Memory B cell (primary cell): ENCODE data around the gene ADPRS.

Experiments used
- ATAC-seq: fragments of 150-1000 bp; cut with Tn5 transposase; 2 replicates; pipeline ENCODE4 v1.10.0; 2021; ENCODE audit warnings: low read depth, mild to moderate bottlenecking, moderate library complexity
- DNase-seq, 2 donors: peaks; one replicate each; pipeline ENCODE4 v3.0.0; 2022; ENCODE audit warnings: low spot score in 2 of 2
- H3K27ac Mint-ChIP-seq: one replicate; pipeline ENCODE4 v1.8.0; 2022; ENCODE audit warnings: mild to moderate bottlenecking, moderate library complexity, mixed read lengths
- H3K27me3 Mint-ChIP-seq: one replicate; pipeline ENCODE4 v1.8.0; 2022; ENCODE audit warnings: mixed read lengths
- H3K36me3 Mint-ChIP-seq: one replicate; pipeline ENCODE4 v1.8.0; 2022; ENCODE audit warnings: mild to moderate bottlenecking, mixed read lengths
- H3K4me1 Mint-ChIP-seq: one replicate; pipeline ENCODE4 v1.8.0; 2022; ENCODE audit warnings: mixed read lengths
- H3K4me3 Mint-ChIP-seq: one replicate; pipeline ENCODE4 v1.8.0; 2022; ENCODE audit warnings: mild to moderate bottlenecking, moderate library complexity, mixed read lengths
- H3K9me3 Mint-ChIP-seq: one replicate; pipeline ENCODE4 v1.8.0; 2022; ENCODE audit warnings: mixed read lengths

Gene ADPRS

GRCh38 chr1:36109041-36109679, 20.5 kb downstream of the ADPRS start:
- ATAC-seq (no peak), DNase-seq (no peak)
- H3K4me1 Mint-ChIP-seq, result peaks cover 4% of the 10 kb centered on the region

GRCh38 chr1:36111151-36111550, 22.5 kb downstream of the ADPRS start:
- ATAC-seq, result no peak
- peaks cover 7% of the 10 kb centered on the region for H3K27me3 Mint-ChIP-seq
- no peaks in the 10 kb centered on the region for H3K9me3 Mint-ChIP-seq
- peak overlapping the region; percentile 1 for H3K27ac Mint-ChIP-seq
- no peak overlapping the region for H3K4me3 Mint-ChIP-seq
- peaks cover 4% of the 10 kb centered on the region for H3K4me1 Mint-ChIP-seq
- no peak for DNase-seq
- H3K36me3 Mint-ChIP-seq, result no peaks in the 10 kb centered on the region

More at GRCh38 chr1:36109041-36109679, 20.5 kb downstream of the ADPRS start:
- no peaks in the 10 kb centered on the region for H3K9me3 Mint-ChIP-seq
- no peaks in the 10 kb centered on the region for H3K36me3 Mint-ChIP-seq
- H3K4me3 Mint-ChIP-seq, result no peak overlapping the region
- no peak overlapping the region for H3K27ac Mint-ChIP-seq
- H3K27me3 Mint-ChIP-seq, result peaks cover 5% of the 10 kb centered on the region

GRCh38 chr1:36112823-36113222, 24.1 kb downstream of the ADPRS start:
- no peak overlapping the region for H3K4me3 Mint-ChIP-seq
- no peaks in the 10 kb centered on the region for H3K9me3 Mint-ChIP-seq
- DNase-seq (no peak), ATAC-seq (no peak)
- H3K36me3 Mint-ChIP-seq, result no peaks in the 10 kb centered on the region
- peaks cover 7% of the 10 kb centered on the region for H3K27me3 Mint-ChIP-seq
- no peak overlapping the region for H3K27ac Mint-ChIP-seq
- peaks cover 4% of the 10 kb centered on the region for H3K4me1 Mint-ChIP-seq

GRCh38 chr1:36114371-36114770, 25.7 kb downstream of the ADPRS start:
- no peaks in the 10 kb centered on the region for H3K9me3 Mint-ChIP-seq
- H3K27ac Mint-ChIP-seq, result no peak overlapping the region
- DNase-seq (no peak), ATAC-seq (no peak)
- H3K27me3 Mint-ChIP-seq, result peaks cover 7% of the 10 kb centered on the region
- no peak overlapping the region for H3K4me3 Mint-ChIP-seq
- H3K4me1 Mint-ChIP-seq, result peaks cover 2% of the 10 kb centered on the region
- H3K36me3 Mint-ChIP-seq, result no peaks in the 10 kb centered on the region

GRCh38 chr1:36115200-36115669, 26.5 kb downstream of the ADPRS start:
- no peak for ATAC-seq
- H3K27me3 Mint-ChIP-seq, result peaks cover 7% of the 10 kb centered on the region
- no peaks in the 10 kb centered on the region for H3K9me3 Mint-ChIP-seq
- DNase-seq, result no peak
- H3K4me1 Mint-ChIP-seq, result peaks cover 2% of the 10 kb centered on the region
- no peak overlapping the region for H3K4me3 Mint-ChIP-seq
- no peaks in the 10 kb centered on the region for H3K36me3 Mint-ChIP-seq
- no peak overlapping the region for H3K27ac Mint-ChIP-seq

GRCh38 chr1:36115931-36116330, 27.2 kb downstream of the ADPRS start:
- DNase-seq (no peak), ATAC-seq (no peak)
- H3K36me3 Mint-ChIP-seq, result no peaks in the 10 kb centered on the region
- no peak overlapping the region for H3K4me3 Mint-ChIP-seq
- H3K4me1 Mint-ChIP-seq, result peaks cover 2% of the 10 kb centered on the region
- H3K27ac Mint-ChIP-seq, result no peak overlapping the region
- H3K9me3 Mint-ChIP-seq, result no peaks in the 10 kb centered on the region
- H3K27me3 Mint-ChIP-seq, result peaks cover 7% of the 10 kb centered on the region

- DNase-seq, result no peak
- no peak for ATAC-seq
- Mint-ChIP-seq H3K4me3 (no peak overlapping the region), H3K4me1 (peaks cover 2% of the 10 kb centered on the region), H3K36me3 (no peaks in the 10 kb centered on the region), H3K27me3 (peaks cover 5% of the 10 kb centered on the region), H3K27ac (no peak overlapping the region), H3K9me3 (no peaks in the 10 kb centered on the region)
Measured at GRCh38 chr1:36116901-36117300, 28.2 kb downstream of the ADPRS start.

- Mint-ChIP-seq H3K4me1 (peaks cover 13% of the 10 kb centered on the region), H3K27ac (no peak overlapping the region), H3K27me3 (peaks cover 9% of the 10 kb centered on the region), H3K9me3 (no peaks in the 10 kb centered on the region), H3K36me3 (no peaks in the 10 kb centered on the region), H3K4me3 (no peak overlapping the region)
- ATAC-seq (no peak), DNase-seq (no peak)
Measured at GRCh38 chr1:36118447-36119204, 29.9 kb downstream of the ADPRS start.

- ATAC-seq (no peak), DNase-seq (no peak)
- Mint-ChIP-seq H3K4me3 (no peak overlapping the region), H3K36me3 (no peaks in the 10 kb centered on the region), H3K27me3 (peaks cover 10% of the 10 kb centered on the region), H3K4me1 (peaks cover 17% of the 10 kb centered on the region), H3K27ac (no peak overlapping the region), H3K9me3 (no peaks in the 10 kb centered on the region)
Measured at GRCh38 chr1:36119456-36119855, 30.8 kb downstream of the ADPRS start.

DNA sequence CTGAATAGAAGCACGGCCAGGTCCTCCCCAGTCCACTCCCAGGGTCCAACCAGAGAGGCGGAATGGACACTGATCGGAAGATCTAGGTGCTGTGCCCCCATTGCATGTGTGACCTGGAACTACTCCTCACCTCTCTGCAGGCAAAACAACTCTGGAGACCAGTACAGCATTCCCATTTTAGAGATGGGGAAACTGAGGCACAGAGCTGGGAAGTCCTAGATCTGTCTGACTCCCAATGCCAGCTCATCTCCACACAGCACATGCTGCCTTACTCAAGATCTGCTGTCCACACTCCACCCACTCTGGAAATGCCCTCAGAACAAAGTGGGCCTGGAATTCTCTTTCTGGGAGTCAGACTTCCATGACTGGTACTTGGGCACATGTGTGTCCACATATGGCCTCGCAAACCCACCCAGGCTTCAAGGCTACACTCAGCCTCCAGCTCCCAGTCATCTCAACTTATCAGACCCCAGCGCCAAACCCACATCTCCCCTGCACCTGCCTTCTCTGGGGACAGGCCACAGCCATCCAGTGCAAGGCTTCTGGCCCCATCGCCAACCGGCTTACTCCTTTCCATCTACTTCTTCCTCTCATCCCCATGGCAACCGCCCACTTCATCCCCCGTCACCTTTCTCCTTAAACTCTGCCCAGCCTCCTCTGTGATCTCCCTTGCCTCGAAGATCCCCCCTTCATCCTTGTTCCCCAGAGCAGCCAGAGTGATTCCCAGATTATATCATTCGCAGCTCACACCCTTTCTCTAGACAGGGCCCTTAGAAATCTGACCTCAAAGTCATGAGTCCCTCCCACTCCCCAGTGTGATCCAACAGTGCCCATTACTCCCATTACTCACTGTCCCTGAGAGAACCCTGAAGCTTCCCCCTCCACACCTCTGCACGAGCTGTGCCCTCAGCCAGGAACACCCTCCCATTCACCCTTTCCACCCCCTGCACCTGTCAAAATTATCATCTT, 33.7 kb downstream of the ADPRS start:
- ATAC-seq (no peak), DNase-seq (no peak)
- Mint-ChIP-seq H3K4me3 (peak overlapping the region; percentile 59), H3K4me1 (peaks cover 32% of the 10 kb centered on the region), H3K27me3 (peaks cover 23% of the 10 kb centered on the region), H3K27ac (no peak overlapping the region), H3K36me3 (no peaks in the 10 kb centered on the region), H3K9me3 (no peaks in the 10 kb centered on the region)

DNA sequence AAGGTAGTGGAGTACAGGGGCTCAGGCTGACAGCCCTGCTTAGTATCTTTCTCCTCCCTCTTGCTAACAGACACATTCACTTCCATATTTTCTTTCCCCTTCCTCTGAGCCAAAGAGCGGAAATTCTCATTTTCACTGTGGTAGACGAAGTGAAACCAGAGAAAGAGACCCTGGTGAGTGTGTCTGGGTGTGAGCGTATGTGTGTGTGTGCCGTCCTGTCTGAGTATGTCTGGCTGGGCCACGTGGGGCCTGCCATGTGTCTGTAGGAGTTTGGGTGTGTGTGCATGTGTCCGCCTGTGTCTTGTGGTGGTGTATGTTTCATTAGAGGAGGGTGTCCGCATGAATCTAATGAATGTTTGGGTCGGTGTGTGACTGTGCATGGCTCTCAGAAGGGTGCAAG, 34.7 kb downstream of the ADPRS start:
- peak overlapping the region; percentile 59 for H3K4me3 Mint-ChIP-seq
- peak; percentile 94 for ATAC-seq
- peaks cover 25% of the 10 kb centered on the region for H3K27me3 Mint-ChIP-seq
- DNase-seq, result peak; percentile 32 to 49
- H3K36me3 Mint-ChIP-seq, result no peaks in the 10 kb centered on the region
- peaks cover 32% of the 10 kb centered on the region for H3K4me1 Mint-ChIP-seq
- H3K27ac Mint-ChIP-seq, result peak overlapping the region; percentile 6
- no peaks in the 10 kb centered on the region for H3K9me3 Mint-ChIP-seq

DNA sequence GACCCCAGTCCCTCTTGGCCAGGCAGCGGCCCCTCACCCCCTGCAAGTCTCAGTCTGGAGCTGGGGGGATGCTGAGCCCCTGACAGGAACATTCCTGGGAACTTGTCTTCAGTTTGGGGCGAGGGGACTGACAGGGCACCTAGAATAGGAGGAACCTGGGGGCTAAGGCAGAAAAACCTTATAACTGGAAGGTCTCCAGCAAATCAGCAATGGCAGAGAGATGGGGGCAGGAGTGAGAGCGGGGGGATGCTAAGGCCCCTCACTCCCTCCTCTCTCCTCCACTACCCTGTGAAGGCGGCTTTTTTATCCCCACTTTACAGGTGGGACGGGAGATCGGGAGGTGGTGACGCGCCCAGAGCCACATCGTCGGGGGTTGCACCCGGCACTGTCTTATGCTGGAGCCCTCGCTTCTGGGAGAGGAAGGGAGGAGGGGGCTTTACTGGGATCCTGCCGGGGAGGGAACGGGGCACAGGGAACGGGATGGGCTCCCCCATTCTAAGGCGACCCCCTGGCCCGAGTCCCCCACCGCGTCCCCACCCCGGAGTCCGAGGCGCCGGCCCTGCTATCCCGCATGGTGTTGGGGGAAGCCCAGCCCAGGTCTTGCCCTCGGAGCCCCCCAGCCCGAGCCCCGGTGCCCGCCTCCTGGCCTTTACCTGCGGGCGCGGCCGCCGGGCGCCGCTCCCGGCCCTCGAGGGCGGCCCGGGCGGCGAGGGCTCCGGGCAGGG, 35.9 kb downstream of the ADPRS start:
- H3K4me3 Mint-ChIP-seq, result peak overlapping the region; percentile 75
- no peak for DNase-seq
- no peaks in the 10 kb centered on the region for H3K36me3 Mint-ChIP-seq
- ATAC-seq, result no peak
- peak overlapping the region; percentile 58 for H3K27ac Mint-ChIP-seq
- peaks cover 25% of the 10 kb centered on the region for H3K27me3 Mint-ChIP-seq
- no peaks in the 10 kb centered on the region for H3K9me3 Mint-ChIP-seq
- peaks cover 32% of the 10 kb centered on the region for H3K4me1 Mint-ChIP-seq

DNA sequence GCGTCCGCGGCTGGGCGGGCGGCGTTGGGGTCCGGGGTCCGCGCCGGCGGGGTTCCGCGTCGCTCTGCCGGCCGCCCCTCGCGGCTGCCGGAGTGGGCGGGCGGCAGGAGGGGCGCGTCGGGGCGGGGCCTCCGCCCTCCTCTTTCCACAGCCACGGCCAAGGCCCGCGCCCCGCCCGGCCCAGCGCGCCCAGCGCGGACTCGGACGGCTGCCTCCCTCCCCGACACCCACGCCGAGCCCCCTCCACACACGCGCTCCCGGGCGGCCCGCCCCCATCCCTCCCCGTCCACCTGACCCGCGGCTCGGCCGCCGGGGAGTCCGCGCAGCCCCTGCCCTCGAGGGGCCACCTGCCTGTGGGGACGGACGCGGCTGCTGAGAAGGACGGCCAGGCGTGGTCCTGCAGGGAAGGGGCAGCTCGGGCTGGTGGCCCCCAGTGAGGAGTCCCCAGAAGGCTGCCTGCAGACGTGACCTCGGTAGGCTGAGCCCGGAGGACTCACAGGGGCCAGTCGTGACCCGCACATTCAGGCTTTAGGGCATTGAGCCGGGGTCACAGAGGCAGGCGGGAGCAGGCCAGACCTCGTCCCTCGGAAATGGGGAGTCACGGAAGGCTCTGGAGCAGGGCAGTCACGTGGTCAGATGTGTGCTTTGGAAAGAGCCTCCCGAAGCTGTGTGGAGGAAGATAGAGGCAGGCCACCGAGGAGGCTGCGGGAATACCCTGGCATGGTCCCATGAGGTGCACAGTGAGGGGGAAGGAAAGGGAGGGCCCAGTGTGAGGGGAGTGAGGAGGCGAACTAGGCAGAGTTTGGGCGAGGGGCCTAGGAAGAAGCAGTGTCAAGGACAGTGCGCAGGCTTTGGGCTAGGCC, 36.7 kb downstream of the ADPRS start, which contains the start of gene COL8A2:
COL8A2 (minus strand) TSS at position 94 of the 863 bp plus-strand sequence. CDS start 24,980 bp downstream, outside the sequence.
- Mint-ChIP-seq H3K27me3 (peaks cover 25% of the 10 kb centered on the region), H3K9me3 (no peaks in the 10 kb centered on the region), H3K27ac (peak within 1 kb of the TSS; percentile 58), H3K36me3 (no peaks in the 10 kb centered on the region), H3K4me1 (peaks cover 32% of the 10 kb centered on the region), H3K4me3 (peak within 1 kb of the TSS; percentile 75)
- DNase-seq (no peak), ATAC-seq (no peak)
